Fibroblast of skin of scalp (primary cell): Measurements from ENCODE around the gene MAST4.
A peak's percentile ranks its signal among the peaks of the same experiment; 100 is the strongest.

ENCODE experiments used
- DNase-seq: peaks from one replicate; pipeline ENCODE4 v3.0.0-alpha.2; 2013

The MAST4 gene

DNA sequence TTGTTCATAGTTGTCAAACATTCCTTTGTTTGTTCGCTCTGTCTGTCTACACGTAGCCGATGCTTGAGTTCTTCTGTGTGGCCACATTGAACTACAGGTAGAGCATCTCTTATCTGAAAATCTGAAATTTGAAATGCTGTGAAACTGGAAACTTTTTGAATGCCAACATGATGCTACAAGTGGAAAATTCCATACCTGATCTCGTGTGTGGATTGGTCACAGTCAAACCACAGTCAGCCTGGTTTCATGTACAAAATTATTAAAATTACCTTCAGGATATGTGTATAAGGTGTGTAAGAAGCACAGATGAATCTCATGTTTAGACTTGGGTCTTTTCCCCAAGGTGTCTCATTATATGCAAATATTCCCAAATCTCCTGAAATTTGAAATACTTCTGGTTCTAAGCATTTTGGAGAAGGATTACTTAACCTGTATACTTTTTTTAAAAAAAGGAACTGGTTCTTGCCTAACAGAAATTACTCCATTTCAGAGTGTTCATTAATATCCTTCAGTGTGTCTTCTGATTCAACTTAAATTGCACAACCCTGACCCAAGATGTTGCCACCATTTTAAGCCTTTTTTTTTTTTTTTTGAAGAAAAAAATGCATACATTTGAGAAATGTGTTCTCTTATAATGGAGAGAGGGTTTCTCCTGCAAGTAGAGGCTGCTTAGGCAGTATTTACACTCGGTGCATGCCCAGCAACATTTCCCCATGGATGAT is 254.3 kb downstream of the MAST4 start:
- no peak for DNase-seq

DNA sequence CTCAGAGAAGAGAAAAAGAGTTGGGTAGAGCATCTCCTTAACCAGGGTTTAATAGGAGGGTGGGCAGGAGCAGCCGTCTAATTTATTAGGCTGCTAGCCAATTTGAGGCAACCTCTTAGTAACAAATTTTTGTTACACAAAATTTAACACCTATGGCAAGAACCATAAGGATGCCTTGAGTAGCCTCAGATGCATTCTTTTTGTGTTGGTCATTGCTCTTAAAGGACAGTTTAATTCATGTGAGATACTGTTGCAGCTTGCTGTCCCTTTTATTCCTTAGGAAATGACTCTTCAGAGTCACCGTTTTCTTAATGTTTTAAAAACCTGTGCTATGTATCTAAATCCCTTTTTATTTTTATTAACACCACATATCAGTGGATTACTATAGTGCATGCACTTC is 255.1 kb downstream of the MAST4 start:
- DNase-seq = peak; percentile 27

DNA sequence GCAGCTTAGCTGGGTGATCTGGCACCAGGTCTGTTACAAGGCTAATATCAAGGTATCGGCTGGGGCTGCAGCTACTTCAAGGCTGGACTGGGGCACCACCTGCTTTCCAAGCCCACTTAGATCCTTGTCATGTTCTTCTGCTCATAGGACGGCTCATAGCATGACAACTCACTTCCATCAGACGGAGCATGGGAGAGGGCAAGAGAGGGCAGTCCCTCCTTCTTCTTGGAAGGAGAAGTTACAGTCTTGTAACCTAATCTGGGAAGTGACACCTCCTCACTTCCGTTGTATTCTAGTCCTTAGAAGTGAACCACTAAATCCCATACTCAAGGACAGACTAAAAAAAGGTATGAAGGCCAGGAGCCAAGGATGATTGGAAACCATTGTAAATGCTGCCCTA is 258.2 kb downstream of the MAST4 start:
- no peak for DNase-seq

DNA sequence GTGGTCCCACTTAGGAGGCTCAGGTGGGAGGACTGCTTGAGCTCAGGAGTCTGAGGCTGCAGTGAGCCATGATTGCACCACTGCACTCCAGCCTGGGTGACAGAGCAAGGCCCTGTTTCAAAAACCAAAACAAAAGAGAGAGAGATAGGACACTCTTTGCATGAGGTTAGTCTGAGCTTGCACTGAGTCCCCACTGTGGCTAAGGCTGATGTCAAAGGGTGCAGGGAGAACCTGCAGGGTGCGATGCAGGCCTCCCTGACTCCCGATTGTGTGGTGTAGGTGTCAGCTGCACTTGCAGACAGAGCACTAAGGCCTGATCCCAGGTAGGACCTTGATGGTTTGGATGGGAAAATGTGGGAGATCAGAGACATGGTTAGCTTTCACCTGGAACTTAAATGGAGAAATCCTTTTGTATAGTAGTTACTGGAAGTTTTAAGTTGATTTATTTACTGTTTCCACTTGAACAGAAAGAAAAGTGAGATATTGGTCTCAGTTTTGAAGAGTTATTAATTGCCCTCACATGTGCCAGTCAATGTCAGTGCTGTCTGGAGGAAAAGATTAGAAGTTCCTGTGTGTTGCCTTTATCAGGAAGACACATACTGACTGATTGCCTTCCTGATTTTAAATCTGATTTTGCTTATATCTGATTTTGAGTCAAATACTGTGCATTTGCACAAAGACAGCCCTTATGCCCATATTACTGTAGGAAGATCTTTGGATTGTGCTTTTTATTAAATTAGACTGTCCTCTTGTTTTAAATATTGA is 260.0 kb downstream of the MAST4 start:
- no peak for DNase-seq

DNA sequence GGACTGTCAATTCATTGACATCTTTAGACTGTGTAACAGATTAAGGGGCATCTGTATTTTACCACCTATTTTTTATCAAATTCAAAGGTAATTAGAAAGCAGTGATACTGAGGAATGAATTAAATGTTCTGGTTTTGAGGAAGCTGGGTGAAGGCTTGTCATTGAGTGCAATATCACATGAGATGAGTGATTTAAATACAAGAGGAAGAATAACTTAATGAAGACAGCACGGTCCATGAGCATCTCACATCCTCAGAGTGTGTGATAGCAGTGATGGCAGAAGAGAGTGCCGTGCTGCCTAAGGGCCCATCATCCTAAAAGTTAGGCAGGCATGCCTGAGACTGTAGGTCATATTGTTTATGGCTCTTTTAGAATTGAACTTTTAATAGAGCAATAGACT is 263.3 kb downstream of the MAST4 start:
- no peak for DNase-seq

DNA sequence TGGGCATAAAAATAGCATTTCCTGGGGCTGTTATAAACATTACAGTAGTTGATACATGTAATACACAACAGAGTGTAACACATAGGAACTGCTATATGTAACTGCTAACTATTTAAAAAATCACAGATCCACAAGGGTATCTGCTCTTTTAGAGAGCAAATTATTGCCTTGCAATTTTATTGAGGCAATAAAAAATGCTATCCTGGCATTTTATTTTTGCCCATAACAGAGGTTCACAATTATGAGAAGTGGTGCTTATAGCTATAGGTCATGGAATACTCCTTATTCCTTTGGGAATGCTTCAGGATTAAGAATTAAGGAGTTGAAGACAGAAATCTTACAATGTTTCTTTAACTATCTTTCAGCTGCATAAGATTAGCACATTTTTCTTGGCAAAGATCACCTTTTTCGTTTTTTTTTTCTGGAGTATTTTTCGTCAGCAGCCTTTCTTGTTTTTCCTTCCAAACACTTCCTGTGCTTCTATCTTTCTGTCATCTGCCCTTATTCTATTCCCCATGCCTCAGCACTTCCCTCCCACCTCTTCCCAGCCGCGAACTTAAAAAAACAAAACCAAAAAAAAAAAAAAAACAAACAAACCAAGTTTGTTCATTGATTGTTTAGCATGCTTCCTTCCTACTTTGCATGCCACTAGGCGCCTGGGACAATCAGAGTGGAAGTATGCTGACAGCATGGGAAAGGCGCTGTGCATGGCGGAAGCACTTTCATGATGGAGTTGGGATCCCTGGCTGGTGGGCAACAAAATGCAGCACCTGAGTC is 264.2 kb downstream of the MAST4 start:
- DNase-seq = peak; percentile 48

DNA sequence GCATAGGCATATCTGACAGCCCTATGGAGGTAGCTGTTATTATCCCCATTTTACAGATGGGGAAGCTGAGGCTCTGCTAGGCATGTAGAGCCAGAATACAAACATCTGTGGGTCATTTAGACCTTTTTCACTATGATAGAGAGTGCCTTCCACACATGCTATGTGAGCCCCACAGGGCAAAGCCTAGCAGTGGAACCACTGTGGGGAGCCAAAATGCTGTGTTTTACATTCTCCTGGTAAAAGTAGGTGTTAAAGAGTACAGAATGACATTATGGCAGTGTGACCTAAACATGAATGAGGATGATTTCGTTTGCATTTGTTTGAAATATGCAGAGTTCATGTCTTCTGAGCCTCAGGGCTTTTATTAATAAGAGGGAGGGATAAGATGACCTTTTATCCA is 265.2 kb downstream of the MAST4 start:
- DNase-seq = no peak

DNA sequence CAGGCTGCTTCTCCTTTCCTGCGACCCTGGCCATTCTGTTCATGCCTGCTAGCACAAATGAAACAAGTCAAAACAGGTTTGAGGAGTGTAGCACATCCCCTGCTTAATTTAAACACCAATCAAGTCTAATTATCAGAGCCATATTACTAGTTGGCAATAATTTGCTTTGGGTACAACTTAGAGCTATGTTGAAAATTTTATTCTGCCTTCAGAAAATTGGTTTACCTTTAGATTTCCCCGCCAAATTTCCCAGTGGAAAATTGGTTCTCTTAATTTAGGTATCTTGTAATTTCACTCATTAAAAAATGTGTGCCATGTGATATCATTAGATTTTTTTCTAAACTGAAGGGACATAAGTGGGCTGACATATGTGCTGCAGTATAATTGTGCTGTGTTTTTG is 265.8 kb downstream of the MAST4 start:
- DNase-seq = no peak

DNA sequence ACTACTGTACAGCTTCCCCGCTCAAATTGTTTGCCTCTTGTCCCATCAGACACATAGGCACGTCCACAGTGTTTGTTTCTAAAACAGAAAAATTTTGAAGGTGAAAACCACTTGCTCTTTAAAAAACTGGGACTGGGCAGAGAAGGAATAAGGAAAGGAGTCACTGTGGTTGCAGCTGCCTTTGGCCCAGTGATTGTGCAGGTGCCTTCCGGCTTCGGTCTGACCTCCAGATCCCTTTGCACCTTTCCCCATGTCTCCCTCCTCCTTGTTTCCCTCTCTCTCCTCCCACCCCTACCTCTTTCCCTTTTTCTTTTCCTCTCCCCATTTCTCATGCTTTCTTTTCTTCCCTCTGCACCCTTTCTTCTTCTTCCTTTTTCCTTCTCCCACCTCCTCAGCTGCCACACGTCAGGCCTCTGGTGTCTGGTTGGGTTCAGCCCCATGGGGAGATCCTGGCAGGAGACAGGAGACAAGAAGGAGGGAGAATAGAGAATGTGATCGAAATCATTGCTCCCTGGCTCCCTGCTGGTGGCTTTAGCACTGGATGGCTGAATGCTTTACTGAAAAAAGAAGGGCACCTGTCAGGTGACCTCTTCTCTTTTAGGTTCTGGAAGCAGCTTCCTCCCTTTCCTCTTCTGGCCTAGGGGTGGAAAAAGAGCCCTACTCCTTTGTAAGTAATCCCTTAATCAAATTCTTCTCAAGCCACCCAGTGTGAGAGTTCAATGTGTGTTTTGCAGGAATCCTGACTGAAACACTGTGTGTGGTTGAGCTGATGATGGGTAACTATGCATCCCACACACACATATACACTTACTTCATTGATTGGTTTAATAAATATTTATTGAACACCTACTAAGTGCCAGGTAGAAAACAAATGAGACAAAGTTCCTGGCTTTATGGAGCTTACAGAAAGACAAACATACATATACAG is 267.3 kb downstream of the MAST4 start:
- peak; percentile 33 for DNase-seq

DNA sequence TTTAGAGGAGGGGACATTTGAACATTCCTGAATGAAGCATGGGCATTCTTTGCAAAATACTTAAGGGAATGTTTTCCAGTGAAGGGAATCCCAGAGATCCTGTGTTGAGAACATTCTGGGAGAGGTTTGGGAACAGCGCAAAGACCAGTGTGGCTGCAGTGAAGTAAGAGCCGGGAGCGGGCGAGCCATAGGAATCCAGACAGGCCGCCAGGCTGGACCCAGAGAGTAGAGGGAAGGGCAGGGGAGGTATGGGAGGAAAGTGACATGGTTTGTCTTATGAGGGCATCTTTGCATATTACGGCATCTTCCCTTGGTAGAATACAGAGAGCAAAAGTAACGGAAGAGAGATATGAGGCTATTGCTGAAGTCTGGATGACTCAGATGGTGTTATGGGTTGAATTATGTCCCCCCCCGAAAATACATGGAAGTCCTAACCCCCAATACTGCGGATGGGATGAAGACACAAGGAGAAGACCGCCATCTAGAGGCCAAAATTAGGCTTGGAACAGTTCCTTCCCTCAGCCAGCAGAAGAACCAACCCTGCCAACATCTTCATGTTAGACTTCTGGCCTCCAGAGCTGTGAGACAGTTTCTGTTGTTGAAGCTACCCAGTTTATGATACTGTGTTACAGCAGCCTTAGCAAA is 268.2 kb downstream of the MAST4 start:
- peak; percentile 78 for DNase-seq

DNA sequence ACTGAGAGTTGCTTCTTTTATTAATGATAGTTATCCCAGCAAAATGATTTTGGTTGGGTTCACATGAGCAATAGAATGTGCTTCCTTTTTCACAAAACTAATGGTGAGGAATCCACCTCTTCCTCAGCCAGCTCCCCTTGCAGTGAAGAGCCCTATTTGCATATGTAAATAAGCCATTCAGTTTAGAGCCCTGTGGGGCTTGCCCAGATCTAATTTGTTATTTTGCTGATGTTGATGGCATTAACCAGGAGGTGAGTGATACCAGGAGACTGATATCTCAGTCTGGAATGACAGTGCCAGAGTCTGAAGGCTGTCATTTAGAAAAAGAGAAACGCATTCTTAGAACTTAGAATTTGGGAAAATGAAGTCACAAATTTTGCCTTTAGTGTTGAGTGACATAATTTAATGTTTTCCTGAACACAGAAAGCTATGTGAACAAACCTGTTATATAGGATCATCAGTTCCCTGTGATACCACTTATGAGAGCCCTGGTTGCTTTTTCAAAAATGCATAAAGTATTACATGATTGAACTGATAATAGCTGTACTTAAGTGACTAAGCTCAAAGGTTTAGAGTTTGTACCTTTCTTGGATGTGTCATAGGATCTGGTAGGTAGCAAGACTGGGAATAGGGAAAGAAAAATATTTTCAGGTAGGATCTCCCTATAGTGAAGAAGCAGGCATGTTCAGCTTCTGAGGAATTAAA is 271.6 kb downstream of the MAST4 start:
- no peak for DNase-seq

DNA sequence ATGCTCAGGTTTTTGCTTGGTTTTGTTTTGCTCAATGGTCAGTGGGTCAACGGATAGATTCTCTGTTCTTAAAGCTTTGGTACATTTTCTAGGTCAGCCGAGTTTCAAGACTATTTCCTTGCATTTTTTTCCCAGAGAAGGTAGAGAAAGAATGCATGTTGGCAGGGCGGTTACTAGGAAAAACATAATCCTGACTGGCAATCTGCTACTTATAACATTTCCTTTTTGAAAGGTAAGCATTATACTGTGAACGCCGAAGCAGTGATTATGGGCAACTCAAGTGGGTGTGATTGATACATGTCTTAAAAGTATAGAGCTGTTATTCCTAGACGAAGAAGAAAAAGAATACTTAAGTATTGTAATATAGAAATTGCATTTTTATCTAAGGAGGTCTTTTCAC is 273.2 kb downstream of the MAST4 start:
- no peak for DNase-seq

DNA sequence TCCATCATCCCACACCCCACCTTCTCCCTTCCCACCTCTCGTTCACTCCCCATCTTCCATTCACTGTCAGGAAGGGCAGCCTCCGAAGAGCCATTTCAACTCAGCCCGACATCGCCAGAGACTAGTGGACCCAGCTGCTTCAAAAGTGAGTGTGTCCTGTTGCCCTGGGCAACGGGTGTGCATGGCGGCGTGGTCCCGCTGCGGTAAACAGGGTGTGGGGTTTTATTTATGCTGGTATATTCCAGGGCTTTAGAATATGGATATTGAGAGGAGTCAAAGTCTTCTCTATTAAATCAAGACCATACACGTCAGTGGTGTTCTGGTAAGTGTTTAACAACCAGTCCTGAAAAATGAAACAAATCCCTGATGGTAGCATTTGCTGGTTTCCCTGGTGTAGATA is 274.5 kb downstream of the MAST4 start:
- DNase-seq = no peak

DNA sequence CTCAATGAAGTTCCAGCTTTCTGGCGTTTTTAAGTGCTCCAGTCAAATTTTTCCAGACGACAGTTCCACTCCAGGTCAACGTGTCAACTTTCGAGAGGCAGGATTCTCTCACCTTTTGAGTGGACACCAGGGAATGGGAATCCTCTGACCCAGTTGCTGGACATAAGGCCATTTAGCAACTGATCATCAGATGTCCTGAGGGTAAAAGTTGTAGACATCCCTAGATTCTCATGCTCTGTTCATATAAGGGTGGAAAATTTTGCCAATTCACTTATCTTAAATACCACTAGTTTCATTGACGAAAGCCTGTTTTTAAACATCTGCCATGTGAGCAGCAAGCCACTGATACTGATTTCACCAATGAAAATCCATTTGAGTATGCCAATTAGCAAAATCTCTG is 275.5 kb downstream of the MAST4 start:
- no peak for DNase-seq

DNA sequence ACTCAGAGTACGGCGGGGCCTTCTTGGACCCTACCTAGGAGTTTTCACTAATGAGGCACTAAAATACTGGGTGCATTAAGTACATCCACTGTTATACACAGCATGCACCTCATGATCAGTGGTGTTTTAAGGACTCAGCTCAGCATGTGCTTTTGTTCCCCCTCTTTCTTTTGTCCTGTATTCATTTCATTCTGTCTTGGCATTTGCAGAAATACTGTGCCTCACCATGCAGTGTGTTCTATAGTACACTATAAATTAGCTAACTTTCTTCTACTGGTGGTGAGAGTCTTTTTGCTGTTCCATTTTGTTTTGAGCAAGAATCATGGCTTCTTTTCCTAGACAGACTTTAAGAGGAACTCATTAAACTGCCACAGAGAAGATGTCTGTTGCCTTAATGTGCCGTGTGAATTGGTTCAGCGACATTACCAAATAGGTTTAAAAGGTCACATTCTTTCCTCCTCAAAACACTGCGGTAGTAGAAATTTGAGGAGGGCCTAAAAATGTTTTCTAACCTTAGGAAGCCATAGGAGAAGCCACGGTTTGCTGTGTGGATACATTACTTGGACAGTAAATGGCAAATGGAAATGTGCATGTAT is 276.6 kb downstream of the MAST4 start:
- DNase-seq = no peak

DNA sequence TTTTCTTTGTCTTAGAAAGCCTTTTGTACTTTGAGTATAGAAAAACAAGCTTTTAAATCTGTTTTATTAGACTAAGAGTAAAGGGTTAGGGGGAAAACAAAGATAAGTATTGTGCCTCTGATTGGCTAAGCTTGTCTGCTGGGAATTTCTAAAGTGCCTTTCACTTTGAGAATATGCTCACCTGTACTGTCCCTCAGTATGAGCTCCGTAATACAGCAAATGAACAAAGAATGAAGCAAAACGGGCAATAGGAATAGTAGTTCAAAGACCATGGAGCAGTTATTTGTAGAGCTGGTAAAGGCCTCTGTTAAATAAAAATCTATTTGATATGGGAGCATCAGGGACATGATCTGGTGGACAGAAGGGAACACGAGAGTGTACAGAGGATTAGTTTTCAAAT is 277.8 kb downstream of the MAST4 start:
- DNase-seq = no peak

DNA sequence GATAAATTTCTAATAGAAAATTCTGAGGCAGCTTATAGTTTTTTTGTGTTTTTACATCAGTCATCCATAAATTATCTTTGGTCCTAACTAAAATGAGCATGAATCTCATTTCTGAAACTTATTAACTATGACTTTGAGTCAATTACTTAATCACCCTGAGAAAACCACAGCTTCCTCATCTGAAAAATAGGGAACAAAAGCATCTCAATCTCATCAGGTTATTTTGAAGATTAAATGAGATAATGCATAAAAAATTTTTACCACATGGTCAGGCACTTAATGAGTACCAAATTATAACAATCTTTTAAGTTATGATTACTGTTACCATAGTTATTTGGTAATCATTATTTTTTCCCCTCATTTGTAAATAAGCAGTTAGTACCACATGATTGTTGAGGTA is 279.1 kb downstream of the MAST4 start:
- no peak for DNase-seq

DNA sequence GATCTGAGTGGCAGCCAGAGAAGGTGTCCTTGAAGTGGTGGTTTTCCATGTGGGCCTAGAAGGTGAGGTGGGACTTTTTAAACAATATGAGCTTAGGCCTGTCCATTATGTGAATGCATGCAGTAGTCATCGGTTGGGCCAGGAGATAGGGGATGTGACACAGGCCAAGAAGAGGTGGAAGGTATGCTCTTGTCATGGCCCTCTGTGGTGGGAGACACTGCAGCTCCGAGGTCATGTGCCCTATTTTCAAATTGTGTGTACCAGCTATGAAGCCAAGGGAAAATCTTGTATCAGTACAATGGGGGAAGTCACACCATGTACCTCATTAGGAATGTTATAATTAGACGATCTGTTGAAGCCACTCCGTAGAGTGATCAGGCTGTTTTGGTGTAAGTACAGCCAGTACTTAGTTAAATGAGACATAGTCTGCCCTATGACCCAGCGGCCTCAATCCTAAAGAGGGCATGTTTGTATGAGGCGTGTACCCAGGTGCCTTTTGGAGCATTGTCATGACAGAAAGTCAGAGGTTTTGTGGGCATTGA is 280.1 kb downstream of the MAST4 start:
- DNase-seq = no peak

DNA sequence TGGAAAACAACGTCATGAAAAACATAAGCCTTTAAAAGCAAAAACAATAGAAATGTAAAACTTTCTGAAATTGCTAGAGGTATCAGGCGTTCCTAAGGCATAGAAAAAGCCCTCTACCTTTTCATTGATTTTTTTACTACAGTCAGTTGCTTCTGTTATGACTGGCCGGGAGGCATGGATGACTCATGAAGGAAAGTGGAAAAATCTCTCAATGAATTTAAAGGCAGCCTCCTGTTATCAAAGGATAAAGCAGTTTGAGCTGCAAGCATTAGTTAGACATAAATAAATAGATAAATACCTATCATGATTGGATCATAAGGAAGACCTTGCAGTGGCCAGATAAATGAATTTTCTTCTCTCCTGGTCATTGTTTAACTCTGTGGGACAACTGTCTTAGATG is 281.6 kb downstream of the MAST4 start:
- DNase-seq = no peak

DNA sequence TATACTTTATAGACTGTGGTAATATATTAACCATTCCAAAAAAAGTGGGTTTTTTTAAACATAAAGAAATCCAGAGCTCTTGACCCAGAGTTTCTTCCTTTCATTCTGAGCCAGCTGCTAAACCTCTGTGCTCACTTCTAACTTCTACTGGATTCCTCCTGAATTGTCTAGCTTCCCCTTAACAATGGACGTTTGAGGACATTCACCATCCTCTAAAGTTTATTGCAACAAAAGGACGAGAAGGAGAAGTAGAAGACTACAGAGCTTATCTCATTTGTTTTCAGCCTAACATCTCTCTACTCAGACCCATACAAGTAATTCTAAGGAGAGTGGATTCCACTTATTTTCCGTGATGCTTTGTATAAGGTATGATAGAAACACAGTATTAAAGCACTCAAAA is 284.2 kb downstream of the MAST4 start:
- no peak for DNase-seq
